GM19240 (cell line): Measurements from ENCODE around the gene HSD17B8.
A peak's percentile ranks its signal among the peaks of the same experiment; 100 is the strongest.

Experiments used
- DNase-seq: peaks from one replicate; pipeline ENCODE4 v3.0.0; 2011; ENCODE audit warnings: low spot score; ENCODE audit not compliant: insufficient read length

HSD17B8 gene

DNA sequence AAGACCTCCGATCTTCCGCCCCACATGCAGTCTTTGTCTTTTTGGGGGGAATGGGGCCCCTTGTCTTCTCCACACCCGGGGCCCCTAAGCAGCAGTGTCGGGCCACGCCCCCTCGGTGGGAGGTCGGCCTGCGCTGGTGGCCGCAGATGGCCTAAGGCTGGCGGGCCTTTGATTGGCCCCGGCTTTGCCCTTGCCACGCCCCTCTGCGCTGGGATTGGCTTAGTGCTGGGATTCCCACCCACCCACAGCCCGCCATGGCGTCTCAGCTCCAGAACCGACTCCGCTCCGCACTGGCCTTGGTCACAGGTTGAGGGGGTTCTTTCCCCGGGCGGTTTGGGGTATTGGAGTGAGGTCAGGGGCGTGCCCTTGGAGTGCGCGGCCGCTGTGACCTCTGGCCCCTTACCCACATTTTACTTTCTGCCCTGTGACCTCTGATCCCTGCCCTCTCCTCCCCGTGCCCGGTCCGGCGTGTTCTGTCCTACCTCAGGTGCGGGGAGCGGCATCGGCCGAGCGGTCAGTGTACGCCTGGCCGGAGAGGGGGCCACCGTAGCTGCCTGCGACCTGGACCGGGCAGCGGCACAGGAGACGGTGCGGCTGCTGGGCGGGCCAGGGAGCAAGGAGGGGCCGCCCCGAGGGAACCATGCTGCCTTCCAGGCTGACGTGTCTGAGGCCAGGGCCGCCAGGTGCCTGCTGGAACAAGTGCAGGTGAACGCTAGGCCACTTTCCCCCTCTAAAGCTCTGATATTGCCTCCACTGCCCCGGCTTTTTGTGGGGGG is at the start of gene HSD17B8:
Gene HSD17B8, plus strand, starts transcription at position 241 of the 776 bp plus-strand sequence. Its CDS starts 14 bp downstream, at position 255.
- peak; percentile 95 for DNase-seq

DNA sequence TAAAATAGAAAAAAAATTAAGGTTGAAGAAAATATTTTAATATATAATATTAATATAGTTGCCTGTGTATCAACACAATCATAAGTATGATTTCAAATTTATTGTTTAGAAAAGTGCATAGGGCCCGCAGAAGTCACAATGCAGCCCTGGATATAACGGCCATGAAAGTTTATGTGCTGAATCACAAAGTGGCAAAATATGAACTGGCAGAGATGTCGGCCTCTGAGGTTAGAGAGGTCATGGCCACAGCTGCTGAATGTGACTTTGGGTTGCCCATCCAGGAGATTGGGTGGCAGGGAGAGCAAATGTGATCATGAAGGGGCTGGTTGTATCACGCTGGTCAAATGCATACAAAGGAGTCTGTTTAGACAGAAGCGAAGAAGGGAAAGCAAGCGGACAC is 47.9 kb upstream of the HSD17B8 start:
- no peak for DNase-seq

DNA sequence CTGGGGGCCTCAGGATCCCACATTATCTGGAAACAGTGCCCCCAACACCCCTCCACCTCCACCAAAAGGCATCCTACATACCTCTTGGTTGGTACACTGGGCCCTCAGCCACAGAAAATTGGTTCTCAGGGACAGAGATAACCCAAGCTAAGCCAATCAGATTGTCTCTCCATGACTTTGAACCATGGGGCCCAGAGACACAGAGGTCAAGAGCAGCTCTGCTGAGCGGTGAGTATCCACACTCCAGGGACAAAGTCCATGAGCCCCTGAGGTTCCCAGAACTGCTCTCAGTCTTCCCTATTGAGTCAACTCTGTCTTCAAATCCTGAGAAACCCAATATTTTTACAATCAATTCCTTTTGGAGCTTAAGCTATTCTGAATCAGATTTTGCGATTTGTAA is 47.5 kb upstream of the HSD17B8 start:
- no peak for DNase-seq

DNA sequence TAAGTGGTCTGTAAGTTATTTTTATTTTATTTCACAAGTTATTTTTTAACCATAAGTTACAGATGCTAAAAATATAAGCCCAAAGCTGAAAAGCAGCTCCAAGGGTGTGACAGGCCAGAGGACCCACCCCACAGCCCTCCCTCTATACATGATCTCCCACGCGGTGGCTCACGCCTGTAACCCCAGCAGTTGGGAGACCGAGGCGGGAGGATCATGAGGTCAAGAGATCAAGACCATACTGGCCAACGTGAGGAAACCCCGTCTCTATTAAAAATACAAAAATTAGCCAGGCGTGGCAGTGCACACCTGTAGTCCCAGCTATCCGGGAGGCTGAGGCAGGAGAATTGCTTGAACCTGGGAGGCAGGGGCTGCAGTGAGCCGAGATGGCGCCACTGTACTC is 44.4 kb upstream of the HSD17B8 start:
- no peak for DNase-seq

DNA sequence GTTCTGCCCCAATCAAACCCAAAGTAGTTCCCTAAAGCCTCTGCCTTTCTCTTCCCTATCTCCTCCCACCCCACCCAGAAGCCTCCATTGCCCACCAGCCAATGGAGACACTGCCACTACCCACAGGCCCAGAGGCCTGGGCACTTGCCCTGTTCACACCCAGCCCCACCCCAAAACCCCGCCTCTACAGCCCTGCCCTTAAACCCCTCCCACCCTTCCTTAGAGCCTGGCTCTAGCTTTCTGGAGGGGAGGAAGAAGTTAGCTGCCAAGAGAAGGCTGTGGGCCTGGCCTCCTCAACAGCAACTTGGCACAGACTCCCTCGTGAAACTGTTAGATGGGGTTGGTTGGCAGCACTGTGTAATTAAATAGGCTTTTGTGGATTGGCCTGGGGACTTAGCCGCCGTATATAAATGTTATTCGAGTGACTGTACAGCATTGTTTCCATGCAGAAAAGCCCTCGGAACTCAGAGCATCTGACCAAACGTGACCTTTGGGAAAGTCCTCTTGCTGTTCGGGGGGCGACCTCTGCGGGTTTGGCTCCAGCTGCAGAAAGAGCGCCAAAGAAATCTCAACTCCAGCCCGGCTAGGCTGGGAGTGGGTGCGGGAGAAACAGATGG is 43.6 kb upstream of the HSD17B8 start:
- DNase-seq, result no peak

DNA sequence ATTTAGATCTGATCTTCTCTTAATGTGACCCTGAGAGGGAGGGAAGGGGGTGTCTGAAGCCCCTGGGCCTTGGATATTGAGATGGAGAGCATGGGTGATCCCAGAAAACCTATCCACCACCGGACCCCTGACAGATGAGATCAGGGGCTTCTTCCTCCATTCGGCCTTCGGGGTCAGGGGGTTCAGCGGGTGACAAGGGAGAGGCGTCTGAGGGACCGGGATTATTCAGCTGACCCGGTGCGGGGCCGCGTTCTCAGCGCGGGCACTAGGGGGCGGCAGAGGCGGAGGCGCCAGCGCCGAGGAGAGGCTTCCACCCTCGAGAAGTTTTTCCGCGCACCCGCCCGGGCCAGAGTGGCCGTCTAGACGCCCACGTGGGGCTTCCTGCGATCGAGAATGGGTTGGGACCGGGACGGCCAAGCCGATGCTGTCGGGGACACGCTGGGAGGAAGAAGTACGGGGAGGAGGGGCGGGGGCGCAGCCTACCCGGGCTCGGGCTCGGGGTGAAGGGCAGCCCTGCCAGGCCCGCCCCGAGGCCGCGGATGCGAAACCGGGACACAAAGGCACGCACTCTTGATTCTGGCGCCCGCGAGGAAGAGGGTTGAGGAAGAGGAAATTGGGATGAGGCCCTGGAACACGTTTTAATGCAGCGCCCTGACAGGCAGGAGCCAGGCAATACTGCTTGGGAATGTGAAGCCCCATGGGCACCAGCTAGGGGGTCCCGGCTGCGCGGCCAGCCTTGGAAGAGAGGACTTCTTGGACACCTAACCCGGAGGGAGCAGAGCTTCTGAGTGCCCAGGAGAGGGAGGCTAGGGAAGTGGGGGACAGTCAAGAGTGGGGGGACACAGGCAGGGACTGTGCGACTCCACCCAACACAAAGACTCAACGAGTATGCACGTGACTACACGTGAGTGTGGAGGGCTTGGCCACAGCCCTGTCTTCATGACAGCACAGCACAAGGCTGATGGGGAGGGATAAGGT is 42.8 kb upstream of the HSD17B8 start:
- DNase-seq, result peak; percentile 86

DNA sequence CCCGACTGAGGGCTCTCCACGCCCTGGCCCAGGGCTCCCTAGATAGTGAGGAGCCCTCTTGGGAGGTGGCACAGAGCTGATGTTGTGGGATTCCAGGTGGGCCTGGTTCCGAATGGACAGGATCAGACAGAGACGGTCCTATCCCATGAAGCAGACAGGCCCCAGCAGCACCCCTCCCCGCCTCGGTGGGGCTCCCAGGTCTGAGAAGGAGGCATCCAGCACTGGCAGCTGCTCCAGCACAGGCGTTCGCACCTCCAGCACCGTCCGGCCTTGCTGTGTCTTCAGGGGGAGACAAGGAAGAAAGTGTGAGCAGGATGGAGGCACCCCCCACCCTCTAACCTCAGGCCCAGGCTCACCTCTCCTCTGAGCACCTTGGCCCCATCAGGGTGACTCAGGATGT is 40.9 kb upstream of the HSD17B8 start:
- DNase-seq, result no peak

DNA sequence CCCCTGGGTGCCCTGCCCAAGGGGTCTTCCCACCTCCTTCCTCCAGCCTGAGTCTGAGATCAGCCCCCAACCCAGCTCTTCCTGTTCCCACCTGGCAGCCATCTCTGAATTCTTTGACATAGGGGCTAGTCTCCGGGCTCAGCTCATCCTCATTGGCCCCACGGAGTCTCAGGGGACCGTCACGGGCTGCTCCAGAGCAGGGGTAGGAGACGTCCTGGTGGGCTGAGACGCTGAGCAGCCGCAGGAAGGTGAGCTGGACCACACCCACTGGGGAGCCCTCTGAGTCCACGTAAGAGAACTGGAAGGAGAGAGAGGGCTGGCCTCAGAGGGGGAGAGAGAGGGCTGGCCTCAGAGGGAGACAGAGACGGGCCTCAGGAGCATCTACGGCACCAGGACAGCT is 40.3 kb upstream of the HSD17B8 start:
- no peak for DNase-seq

DNA sequence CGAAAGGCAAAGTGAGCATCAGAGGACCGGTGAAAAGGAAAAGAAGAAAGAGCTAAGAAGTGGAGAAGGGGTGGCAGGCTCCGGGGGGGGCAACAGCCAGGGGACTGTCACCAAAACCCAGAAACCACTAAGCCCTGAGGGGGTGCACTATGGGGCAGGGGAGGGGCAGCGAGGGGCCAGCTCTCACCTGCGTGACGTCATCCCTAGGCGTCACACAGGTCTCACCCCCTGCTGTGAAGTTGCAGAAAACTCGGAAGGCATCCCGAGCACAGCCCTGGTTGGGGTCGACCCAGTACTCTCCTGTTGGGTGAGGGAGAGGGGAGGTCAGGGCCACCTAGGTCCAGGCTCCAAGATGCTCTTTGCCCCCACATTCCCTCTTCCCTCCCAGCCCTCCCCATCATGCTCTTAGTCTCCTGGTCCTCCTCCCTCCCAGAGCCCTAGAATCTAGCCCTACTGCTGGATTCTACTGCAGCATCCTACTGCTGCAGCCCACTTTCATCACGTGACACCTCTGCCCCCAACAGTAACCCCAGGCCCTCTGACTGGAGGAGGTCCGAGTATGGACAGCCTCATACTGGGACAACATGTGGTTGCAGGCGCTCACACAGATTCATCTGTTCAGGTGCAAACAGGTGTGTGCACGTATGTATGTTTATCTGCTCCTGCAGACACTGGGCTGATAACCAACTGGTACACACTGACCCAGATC is 39.6 kb upstream of the HSD17B8 start:
- DNase-seq, result no peak

DNA sequence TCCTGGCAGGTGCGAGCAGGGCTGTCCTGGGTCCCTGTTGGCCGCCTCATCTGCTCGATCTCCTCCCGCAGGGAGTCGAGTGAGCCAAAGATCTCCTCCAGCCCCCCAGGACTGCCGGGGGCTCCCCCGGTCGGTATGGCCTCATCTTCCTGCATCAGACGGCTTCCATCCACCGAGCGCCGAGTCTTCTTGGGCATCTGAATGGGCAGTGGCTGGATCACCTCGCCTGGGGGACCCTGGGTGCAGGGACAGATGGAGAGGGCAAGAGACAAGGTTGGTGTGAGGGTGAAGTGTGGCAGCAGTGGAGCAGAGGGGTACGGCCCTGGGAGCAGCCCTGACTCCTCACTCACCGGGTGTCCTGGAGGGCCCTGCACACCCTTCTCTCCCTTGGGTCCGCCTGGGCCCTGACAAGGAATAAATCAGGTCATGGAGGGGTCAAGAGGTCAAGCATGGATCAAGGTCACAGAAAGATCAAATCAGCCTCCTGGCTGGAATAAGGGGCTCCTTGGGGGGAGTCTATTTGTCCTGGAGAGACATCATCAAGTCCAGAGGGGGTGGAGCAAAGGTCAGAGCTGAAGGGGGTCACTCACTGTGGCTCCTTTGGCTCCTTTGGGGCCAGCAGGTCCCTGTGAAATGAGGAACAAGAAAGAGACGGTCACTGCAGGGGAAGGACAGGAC is 38.7 kb upstream of the HSD17B8 start:
- DNase-seq, result no peak

DNA sequence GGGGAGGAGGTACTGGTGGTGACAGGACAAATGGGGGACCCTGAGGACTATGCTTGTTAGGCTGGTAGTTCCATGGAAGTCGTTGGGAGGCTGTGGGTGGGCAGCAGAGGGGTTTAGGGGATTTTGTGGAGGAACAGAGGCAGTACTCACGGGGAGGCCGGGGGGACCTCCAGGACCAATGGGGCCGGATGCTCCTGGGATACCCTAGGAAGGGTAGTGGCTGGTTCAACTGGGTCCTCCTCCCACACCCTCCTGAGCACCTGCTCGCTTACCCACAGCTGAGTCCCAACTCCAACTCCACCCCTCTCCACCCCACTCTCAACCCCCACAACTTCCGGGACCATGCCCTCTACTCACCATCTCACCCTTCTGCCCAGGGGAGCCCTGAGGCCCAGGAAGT is 38.1 kb upstream of the HSD17B8 start:
- DNase-seq, result no peak

DNA sequence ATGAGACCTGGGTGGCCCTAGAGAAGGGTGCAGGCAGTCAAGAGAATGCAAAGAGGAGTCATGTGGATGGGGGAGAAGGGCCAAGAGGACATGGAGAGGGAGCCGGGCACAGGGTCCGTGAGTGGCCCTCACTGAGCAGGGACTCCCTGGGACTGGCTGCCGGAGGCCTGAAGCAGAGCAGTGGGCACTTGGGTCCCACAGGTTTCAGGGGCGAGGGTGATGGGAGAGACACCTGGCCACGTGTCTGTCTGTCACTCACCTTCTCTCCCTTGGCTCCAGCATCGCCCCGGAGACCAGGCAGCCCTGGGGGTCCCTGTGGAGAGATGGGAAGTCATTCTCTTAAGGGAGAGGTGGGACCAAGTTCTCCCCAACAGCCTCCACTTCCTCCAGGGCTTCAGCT is 37.6 kb upstream of the HSD17B8 start:
- DNase-seq, result no peak

DNA sequence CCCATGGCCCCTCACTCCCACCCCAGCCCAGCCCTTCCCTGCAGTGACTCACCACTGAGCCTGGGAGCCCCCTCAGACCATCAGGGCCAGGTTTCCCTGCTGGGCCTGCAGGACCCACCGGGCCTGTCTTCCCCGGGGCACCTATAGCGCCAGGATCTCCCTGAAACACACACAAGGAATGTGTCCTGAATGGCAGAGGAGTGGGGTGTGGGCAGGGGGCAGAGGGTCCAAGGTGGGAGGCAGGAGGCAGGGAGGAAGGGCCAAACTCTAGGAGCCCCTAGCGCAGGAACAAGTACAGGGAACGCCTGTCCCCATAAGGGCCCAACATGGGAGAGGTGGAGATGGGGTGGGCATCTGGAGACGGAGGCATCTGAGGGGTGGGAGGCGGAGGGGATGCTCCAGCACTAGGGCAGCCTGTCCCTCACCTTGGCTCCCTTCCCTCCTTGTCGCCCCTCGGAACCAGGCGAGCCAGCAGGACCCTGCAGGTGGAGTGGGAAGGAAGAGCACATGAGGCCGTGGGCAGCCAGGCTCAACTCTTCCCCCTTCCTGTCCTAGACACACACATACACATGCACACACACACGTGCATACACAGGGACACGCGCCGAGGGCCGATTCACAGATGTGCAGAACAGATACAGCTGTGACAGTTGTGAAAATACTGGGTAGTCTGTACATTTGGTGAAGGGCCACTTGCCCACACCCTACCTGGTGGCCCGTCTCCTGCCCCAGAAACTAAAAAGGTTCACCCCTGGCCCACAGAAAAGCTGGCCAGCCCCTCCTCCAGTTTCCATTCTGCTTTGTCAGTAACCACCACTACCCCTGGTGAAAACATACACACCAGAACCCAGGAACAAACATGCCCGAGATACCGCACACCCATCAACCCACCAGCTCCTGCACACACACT is 36.8 kb upstream of the HSD17B8 start:
- DNase-seq, result no peak

DNA sequence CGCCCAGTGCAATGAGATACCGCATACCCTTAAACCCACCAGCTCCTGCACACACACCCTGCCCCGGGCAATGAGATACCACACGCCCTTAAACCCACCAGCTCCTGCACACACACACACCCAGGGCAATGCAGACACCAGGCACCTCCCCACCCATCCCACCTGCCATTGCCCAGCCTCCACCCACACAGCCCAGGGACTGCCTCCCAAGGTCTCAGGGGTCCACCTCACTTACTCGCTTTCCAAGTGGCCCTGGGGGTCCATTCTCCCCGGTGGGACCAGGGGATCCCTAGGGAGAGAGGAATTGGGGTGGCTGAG is 36.2 kb upstream of the HSD17B8 start:
- no peak for DNase-seq

DNA sequence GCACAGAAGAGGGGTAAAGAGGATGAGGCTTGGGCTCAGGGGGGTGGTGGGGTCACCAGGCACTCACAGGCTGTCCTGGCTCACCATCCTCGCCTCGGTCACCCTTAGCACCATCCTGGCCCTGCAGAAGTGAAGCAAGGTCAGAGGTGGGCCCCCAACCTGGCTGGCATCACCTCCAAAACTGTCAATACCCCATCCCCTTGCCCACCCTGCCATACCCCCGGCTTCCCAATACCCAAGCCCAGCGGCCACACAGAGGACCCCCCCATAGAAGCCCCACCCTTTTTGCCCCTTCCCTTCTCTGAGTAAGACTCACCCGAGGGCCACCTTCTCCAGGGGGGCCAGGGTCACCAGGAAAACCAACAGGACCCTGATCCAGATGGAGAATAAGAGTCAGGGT is 35.8 kb upstream of the HSD17B8 start:
- DNase-seq, result no peak

DNA sequence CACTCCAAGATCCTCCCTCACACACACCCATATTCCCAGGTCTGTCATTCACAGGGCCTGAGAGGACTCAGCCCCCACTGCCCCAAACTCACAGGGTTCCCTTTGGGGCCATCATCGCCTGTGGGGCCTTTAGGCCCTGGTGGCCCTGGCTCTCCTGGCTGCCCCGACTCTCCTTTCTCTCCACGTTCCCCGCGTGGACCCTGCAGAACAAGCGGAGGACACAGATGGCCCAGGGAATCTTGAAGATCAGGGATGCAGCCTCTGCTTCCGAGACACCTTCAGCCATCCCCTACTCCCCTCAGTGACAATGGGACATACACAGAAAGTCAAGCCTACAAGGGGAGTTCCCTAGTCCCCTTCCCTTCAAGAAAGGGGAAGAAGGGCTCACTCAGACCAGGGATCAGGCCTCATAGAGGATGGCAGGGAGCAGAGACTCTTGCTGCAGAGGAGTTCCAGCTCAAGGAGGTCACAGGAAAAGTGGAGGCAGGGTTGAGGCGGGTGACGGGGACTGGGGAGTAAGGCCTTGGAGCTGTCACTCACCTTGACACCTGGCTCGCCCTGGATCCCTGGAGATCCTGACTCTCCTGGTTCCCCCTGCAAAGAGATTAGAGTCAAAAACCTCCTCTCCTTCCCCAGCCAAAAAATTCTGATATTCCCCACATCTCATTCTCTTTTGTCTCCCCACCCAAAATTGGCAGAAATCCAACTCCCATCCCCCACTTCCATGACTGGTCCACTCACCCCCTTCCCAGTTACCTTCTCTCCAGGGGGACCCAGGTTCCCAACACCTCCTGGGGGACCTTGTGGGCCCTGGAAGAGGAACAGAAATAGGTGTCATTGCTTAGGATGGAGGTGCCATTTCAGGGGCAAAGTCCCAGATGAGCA is 34.9 kb upstream of the HSD17B8 start:
- no peak for DNase-seq

DNA sequence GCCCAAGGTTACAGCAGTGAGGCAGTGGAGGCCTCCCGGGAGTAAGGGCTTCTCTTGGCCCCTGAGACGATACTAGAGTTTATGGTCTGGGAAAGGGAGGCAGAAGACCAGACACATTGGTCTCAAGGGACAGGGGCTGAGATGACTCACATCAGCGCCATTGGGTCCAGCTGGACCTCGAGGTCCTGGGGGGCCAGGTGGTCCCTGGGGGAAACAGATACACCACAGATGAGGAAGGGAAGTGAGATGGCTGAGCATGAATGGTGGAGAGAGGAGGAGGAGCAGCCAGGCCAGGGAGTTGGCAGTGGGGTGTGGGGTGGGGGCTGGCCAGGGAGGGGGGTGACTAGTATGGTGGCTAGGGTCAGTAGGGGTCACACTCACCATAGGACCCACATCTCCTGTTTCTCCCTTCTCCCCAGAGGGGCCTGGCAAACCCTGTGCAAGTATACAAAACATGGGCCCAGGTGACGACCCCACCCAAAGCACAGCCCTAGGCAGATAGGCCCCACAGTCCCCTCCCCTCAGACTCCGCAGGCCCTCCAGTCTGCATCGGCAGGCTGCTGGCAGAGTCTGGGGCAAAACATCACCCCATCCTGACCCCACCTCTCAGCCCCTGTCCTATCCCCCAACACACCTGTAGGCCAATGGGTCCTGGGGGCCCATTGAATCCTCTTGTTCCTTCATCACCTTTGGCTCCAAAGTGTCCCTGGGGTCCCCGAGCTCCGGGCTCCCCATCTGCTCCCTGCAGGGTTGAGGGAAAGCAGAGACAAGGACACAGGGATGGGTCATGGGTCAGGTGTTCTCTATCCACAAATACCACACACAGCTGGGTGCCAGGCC is 34.1 kb upstream of the HSD17B8 start:
- no peak for DNase-seq
